NK-92 (cell line): Measurements from ENCODE around the gene FOXK2.
"Not testable (repeated sequence)": the region's sequence is repeated elsewhere in the genome, so short reads cannot be mapped to it uniquely, and the experiment has no call there.

Experiments used
- DNase-seq: peaks from one replicate; lab custom pipeline; 2025; ENCODE audit not compliant: unreplicated experiment; lab: John Stamatoyannopoulos, UW

The FOXK2 gene

GRCh38 chr17:82494236-82495055 is 25.1 kb upstream of the FOXK2 start:
- peak; percentile 11 for DNase-seq

DNA sequence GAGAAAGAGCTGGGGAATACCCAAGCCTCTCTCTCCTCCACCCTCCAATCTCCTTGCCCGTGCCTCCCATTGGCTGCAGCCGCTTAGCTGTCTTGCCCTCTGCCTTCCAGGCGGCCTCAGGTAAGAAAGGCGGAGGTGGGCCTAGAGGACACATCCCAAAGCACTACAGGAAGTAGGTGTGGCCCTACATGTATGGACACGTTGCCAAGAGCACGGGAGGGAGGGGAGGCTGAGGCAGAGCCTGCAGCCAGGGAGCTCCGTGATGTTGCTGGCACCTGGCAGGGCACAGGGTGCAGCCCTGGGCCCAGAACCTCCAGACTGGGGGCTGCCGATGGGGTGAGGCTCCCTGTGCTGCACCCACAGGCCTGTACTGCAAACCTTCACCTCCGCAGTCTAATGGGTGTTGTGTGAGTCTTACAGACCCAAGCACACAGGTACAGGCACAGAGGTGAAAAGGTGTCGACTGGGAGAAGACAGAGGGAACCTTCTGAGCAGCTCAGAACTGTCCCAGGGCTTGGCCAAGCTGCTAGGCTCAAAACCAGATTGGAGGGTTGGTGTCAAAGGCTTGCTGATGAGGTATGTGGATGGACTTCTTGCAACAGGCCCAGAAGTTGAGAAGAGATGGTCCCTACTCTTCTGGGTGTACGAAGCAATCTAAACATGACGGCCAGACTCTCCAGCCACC is 23.5 kb upstream of the FOXK2 start:
- no peak for DNase-seq

GRCh38 chr17:82496529-82497434 is 22.8 kb upstream of the FOXK2 start:
- DNase-seq: peak; percentile 15

- DNase-seq: no peak
Observed at GRCh38 chr17:82497483-82498405, 21.8 kb upstream of the FOXK2 start.

DNA sequence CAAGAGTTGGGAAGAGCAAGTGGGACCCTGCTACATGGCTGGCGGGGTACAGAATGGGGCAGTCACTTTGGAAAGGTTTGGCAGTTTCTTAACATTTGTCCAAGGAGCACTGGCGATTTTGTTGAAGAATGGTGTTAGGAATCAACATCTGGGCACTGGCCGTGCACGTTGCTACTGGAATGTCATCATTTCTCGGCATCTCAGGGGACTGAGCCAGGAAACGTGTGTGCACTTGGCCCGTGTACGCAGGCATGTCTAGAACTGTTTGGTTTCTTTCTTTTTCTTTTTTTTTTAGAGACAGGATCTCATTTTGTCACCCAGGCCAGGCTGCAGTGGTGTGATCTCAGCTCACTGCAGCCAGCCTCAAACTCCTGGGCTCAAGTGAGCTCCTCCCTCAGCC is 17.3 kb upstream of the FOXK2 start:
- DNase-seq: no peak

DNA sequence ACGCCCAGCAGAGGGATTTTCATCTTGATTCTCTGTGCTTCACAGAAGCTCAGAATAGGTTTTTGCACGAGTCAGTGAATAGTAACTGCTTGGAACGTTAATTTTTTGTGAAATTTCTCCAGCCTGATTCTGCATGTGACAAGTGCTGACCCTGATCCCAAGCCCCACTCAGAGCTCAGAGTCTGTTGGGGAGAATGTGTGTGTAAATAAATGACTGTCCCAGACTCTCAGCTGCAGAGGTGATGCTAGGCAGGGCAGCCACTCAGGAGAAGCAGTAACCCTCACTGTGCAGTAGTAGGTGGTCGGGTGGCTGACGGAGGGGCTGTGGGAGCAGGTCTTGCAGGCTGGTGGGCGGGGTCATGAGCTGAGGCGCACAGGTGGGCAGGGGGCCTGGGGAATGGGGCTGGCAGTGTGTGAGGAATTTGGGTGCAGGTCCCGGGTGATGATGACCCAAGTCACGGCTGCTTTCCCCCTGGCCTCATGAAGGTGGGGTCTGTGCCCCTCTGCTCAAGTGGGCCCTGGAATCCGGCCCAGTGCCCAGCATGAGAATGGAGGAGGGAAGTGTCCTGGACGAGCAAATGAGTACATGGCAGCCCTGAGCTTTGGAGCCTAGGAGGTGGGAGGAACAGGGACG is 16.3 kb upstream of the FOXK2 start:
- DNase-seq: no peak

- DNase-seq: no peak
Observed at GRCh38 chr17:82503728-82504308, 15.7 kb upstream of the FOXK2 start.

DNA sequence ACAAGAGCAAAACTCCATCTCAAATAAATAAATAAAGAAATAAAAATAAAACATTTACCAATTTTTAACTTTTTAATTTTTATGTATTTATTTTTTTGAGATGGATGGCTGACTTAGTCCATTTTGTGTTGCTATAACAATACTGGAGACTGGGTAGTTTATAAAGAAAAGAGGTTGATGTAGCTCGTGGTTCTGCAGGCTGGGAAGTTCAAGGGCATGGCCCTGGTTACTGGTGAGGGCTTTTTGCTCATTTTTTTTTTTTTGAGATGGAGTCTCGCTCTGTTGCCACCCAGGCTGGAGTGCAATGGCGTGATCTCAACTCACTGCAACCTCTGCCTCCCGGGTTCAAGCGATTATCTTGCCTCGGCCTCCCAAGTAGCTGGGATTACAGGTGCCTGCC is 14.2 kb upstream of the FOXK2 start:
- DNase-seq: no peak

GRCh38 chr17:82506402-82506801 is 13.1 kb upstream of the FOXK2 start:
- DNase-seq: not testable (repeated sequence)

DNA sequence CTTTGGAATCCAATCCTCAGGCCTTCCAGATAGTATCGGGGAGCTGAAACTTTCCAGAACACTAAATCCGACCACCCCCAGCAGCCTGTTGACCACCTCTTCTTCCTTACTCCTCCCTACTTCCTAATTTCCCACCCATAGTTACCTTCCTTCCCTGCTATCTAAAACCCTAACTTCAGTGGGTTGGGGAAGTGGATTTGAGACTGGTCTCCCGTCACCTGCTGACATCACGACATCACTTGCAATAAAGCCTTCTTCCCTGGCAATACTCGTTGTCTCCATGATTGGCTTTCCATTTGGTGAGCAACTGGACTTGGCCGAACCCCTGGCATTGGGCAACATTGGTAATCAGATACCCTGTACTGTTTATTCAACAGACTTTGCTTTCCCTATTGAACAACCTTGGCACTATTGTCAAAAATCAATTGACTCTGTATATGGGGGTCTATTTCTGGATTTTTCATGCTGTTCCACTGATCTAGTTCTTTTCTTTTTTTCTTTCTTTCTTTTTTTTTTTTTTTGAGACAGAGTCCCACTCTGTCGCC is 11.8 kb upstream of the FOXK2 start:
- no peak for DNase-seq

GRCh38 chr17:82511642-82512041 is 7.9 kb upstream of the FOXK2 start:
- DNase-seq: not testable (repeated sequence)

DNA sequence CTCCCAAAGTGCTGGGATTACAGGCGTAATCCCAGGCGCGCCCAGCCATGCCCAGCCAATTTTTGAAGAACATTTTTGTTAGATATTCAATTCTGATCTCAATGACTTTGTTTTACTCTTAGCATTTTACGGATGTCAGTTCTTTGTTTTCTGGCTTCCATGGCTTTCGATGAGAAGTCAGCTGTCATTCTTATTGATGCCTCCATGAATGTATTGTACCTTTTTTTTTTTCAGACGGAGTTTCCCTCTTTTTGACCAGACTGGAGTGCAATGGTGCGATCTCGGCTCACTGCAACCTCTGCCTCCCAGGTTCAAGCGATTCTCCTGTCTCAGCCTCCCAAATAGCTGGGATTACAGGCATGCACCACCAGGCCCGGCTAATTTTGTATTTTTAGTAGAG is 5.7 kb upstream of the FOXK2 start:
- not testable (repeated sequence) for DNase-seq

GRCh38 chr17:82517230-82517865 is 2.2 kb upstream of the FOXK2 start:
- no peak for DNase-seq

DNA sequence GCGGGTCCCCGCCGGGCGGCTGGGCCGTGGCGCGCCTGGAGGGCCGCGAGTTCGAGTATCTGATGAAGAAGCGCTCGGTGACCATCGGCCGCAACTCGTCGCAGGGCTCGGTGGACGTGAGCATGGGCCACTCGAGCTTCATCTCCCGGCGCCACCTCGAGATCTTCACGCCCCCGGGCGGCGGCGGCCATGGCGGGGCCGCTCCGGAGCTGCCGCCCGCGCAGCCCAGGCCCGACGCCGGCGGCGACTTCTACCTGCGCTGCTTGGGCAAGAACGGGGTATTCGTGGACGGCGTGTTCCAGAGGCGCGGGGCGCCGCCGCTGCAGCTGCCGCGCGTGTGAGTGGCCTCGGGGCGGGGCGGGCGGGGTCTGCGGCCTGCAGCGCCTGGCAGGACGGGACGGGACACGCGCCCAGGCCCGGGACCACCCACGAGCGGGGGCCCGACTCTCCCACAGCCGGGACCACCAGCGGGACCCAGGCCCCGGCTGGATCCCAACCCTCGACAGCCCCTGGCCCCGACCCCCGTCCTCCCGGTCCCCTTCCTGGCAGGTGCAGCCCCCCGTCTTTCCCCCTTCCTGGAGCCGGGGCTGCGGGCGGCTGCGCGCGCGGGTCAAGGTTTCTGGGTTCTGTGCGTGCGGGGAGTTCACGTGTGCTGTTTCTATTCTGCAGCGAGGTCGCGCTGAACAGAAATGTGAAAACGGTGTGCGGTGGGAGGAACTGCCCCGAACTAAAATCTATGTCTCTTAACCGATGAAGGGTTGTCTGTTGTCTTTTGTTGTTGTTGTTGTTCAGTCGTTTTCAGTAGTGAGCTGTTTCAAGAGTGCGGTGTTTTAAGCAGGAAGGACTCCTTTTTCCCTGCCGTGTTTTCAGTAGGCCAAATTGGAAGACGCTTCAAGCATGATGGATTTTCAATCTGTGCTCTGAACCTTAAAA is 705 bp downstream of the FOXK2 start:
- no peak for DNase-seq

GRCh38 chr17:82524540-82524939 is 5.0 kb downstream of the FOXK2 start:
- no peak for DNase-seq

DNA sequence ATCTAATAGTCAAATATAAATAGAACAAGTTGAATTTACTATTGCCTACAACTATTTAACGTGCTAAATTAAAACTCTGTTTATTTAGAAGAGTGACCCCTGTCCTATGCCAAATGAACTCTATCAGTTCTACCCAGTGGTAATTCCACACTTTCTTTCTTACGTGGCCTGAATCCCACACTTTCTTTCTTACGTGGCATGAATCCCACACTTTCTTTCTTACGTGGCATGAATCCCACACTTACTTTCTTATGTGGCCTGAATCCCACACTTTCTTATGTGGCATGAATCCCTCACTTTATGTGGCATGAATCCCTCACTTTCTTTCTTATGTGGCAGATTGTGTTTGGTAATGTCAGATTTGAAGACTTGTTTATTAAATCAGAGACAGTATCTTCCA is 6.2 kb downstream of the FOXK2 start:
- no peak for DNase-seq

- no peak for DNase-seq
Observed at GRCh38 chr17:82527898-82528297, 8.4 kb downstream of the FOXK2 start.
